ENCODE measurements around the gene ING1. TPM values are rescaled to one million over a fixed set of nuclear protein-coding genes. Genes with fewer than 3 reads are reported as not detected.
"Not testable (repeated sequence)": the region's sequence is repeated elsewhere in the genome, so short reads cannot be mapped to it uniquely, and the experiment has no call there.

ING1 gene
- total RNA-seq, 2 experiments from 2014 or later, result 16.0 to 21.3 TPM

DNA sequence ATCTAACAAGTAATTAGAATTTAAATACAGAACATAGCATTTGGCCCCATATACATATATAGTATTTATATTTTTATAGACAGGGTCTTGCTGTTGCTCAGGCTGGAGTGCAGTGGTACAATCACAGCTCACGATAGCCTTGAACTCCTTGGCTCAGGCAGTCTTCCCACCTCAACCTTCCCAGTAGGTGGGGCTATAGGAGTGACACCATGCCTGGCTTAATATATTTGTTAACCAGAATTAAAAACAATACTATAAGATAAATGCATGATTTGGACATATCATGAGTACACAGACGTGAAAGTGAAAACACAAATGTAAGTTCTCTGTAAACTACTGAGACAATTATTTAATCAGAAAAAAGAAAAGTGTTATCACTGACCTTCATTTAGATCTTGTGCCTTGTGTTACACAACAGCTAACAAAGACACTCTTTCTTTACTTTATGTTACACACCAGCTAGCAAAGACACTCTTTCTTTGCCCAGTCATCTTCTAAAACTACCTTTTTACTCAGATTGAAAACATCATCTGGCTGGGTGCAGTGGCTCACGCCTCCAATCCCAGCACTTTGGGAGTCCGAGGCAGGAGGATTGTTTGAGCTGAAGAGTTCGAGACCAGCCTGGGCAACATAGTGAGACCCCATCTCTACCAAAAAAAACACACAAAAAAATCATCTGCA, 30.2 kb upstream of the ING1 start:
- no peaks in the 10 kb centered on the region for H3K9me3 Mint-ChIP-seq
- ChIA-PET CTCF (interaction anchor here (0.5 to 1.7 kb wide), 5 partner anchors 10 to 1595 kb away, joined by 3 to 6 read pairs (median 5); no protein-coding TSS in a partner anchor), POLR2A (no interaction called here)
- DNase-seq, result peak; percentile 54
- peaks cover 33% of the 10 kb centered on the region for H3K36me3 Mint-ChIP-seq (ENCODE audit: low read depth)
- no peaks in the 10 kb centered on the region for H3K27me3 Mint-ChIP-seq
- H3K4me1 Mint-ChIP-seq, result no peaks in the 10 kb centered on the region
- H3K4me3 Mint-ChIP-seq, result no peak overlapping the region
- H3K27ac Mint-ChIP-seq, result no peak overlapping the region

DNA sequence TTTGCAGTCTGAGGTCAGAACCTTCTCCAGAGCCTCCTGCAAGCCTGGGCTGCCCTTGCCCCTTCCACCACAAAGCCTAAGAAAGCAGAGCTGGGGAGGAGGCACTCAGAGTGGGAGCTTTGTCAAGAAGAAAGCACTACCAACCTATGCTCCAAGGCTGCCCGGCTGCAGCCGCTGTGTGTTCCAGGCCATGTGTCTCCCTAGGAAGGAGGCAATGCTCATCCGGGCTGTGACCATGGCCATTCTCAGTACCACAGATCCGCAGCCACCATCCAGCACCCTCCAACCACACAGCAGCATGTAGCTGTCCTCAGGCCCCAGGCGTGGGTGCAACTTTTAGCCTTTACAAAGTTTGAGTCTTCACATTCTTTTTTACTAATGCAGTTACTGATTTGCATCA, 29.6 kb upstream of the ING1 start:
- no peaks in the 10 kb centered on the region for H3K4me1 Mint-ChIP-seq
- no peak overlapping the region for H3K4me3 Mint-ChIP-seq
- H3K27ac Mint-ChIP-seq, result no peak overlapping the region
- H3K36me3 Mint-ChIP-seq (ENCODE audit: low read depth), result peaks cover 27% of the 10 kb centered on the region
- DNase-seq, result no peak
- CTCF ChIA-PET, result interaction anchor here (0.5 to 1.7 kb wide), 3 partner anchors 21 to 1596 kb away, joined by 5 to 6 read pairs (median 5); no protein-coding TSS in a partner anchor
- POLR2A ChIA-PET, result no interaction called here
- H3K27me3 Mint-ChIP-seq, result no peaks in the 10 kb centered on the region
- H3K9me3 Mint-ChIP-seq, result no peaks in the 10 kb centered on the region

DNA sequence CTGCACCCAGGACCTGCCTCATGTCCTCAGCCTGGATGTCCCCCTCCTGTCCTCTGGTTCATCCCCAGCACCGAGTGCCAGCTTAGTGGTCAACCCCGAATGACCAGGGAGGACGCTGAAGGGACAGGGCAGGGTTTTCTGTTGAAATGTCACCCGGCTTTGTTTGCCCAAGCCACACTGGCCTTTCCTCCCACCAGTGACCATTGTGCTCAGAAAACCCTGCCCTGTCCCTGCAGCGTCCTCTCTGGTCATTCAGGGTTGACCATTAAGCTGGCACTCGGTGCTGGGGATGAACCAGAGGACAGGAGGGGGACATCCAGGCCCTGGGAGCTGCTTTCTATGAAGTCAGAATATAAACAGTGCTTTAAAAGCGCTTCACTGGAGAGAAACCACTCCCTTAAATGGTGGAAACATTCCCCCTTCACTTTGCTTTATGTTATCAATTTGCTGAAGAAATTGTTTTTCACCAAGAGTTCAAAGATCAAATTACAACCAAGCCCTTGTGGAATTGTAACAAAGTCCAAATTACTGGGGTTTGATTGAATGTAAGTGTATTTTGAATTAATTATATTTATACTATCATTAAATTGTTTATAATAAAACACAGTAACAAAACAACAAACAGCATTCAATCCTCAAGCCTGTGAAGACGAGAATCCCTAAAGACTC, 29.0 kb upstream of the ING1 start:
- no peak overlapping the region for H3K4me3 Mint-ChIP-seq

DNA sequence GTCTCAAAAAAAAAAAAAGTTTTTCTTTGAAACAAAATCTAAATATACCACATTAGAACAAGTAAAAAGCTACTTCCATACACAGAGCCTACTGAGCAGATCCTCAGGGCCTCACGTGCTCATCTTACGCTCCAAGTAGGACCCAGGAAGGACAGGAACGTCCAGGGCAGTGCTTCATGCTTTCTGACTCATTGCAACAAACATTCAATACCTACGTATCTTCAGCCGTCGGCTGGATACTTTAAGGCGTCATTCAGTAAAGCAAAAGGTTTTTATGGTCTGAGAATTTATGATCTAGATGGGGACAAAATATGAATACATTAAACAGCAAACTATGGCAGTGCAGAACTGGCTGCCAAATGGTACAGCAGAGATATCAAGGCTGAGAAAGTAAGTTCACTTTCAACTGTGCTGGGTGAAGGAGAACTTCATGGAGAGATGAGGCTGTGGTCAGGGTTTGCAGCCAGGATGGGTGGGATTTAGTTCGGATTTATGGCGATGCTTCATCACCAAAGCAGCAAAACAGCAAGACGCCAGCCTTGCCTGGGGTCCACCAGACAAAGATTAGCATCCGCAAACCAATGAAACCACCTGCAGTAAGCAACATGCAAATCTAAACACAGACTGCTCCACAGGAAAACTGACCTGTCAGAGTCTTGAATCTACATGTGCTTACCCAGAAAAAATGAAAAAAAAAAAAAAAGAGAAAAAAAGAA, 28.0 kb upstream of the ING1 start:
- no peaks in the 10 kb centered on the region for H3K9me3 Mint-ChIP-seq
- no peaks in the 10 kb centered on the region for H3K4me1 Mint-ChIP-seq
- H3K27ac Mint-ChIP-seq, result peak overlapping the region; percentile 25
- peaks cover 20% of the 10 kb centered on the region for H3K36me3 Mint-ChIP-seq (ENCODE audit: low read depth)
- H3K4me3 Mint-ChIP-seq, result no peak overlapping the region
- DNase-seq, result no peak
- ChIA-PET POLR2A (no interaction called here), CTCF (interaction anchor here (0.6 kb wide), 1 partner anchor 9 kb away, joined by 3 read pairs; no protein-coding TSS in a partner anchor)
- H3K27me3 Mint-ChIP-seq, result no peaks in the 10 kb centered on the region

More for the DNA sequence above, 29.0 kb upstream of the ING1 start:
- no peak overlapping the region for H3K27ac Mint-ChIP-seq
- H3K27me3 Mint-ChIP-seq, result no peaks in the 10 kb centered on the region
- POLR2A ChIA-PET, result no interaction called here
- peaks cover 24% of the 10 kb centered on the region for H3K36me3 Mint-ChIP-seq (ENCODE audit: low read depth)
- DNase-seq, result no peak
- no peaks in the 10 kb centered on the region for H3K9me3 Mint-ChIP-seq
- CTCF ChIA-PET, result interaction anchor here (1.5 to 1.7 kb wide), 2 partner anchors 20 to 32 kb away, joined by 5 read pairs; no protein-coding TSS in a partner anchor
- H3K4me1 Mint-ChIP-seq, result no peaks in the 10 kb centered on the region

DNA sequence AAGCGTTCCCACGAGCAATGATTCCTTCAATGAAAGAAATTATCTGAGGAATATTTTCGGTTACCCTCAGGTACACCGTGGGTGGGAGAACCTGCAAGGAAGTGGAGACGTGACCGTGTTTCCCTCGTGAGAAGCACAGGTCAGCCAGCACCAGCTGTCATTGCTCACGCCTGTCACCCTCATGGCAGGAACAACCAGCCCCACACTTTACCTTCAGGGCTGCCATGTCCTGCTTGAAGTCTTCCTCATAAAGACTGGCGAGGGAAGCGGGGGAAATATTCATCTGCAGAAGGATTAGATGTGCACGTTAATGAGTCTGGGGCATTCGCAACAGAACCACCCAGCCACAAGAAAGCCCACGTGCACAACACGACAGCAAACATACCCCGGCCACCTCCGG, 25.8 kb upstream of the ING1 start:
- H3K9me3 Mint-ChIP-seq, result no peaks in the 10 kb centered on the region
- H3K4me1 Mint-ChIP-seq, result no peaks in the 10 kb centered on the region
- no peak overlapping the region for H3K4me3 Mint-ChIP-seq
- no peak overlapping the region for H3K27ac Mint-ChIP-seq
- ChIA-PET POLR2A (no interaction called here), CTCF (no interaction called here)
- H3K36me3 Mint-ChIP-seq (ENCODE audit: low read depth), result peaks cover 11% of the 10 kb centered on the region
- H3K27me3 Mint-ChIP-seq, result no peaks in the 10 kb centered on the region
- no peak for DNase-seq

DNA sequence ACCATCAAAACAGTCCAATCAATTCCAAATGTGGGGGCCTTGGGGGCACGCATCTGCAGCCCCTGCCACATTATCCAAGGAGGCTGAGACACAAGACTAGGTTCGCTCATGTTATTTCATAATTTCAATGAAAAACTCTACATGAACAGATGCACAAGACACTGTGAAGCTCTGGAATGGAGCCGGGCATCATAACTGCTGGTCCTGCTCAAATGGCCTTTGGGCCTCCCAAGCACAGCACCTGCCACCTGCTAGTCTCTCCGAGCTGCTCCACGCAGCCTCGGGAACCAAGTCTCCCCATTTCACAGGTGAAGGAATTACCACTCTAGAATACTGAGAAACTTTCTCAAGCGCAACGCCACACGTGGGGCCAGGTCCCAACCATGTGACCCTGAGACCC, 24.5 kb upstream of the ING1 start:
- Mint-ChIP-seq H3K9me3 (no peaks in the 10 kb centered on the region), H3K4me3 (no peak overlapping the region), H3K4me1 (no peaks in the 10 kb centered on the region), H3K27ac (no peak overlapping the region), H3K27me3 (no peaks in the 10 kb centered on the region), H3K36me3 (ENCODE audit: low read depth) (peaks cover 13% of the 10 kb centered on the region)
- no peak for DNase-seq
- ChIA-PET POLR2A (interaction anchor here (0.6 kb wide), 1 partner anchor 66 kb away, joined by 3 read pairs; no protein-coding TSS in a partner anchor), CTCF (interaction anchor here (0.7 kb wide), 1 partner anchor 80 kb away, joined by 3 read pairs; no protein-coding TSS in a partner anchor)

DNA sequence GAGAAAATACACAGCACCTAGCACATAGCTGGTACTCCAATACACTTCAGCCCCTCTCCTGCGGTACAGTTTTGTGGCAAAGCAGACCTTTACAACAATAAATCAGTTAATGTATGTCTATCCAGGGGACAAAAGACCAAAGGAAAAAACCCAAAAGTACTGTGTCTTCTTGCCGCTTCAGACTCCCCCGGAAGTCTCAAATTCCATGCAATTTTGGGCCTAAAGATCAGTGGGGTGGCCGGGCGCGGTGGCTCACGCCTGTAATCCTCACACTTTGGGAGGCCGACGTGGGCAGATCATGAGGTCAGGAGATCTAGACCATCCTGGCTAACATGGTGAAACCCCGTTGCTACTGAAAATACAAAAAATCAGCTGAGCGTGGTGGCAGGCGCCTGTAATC, 23.8 kb upstream of the ING1 start:
- no peak overlapping the region for H3K27ac Mint-ChIP-seq
- no peaks in the 10 kb centered on the region for H3K9me3 Mint-ChIP-seq

DNA sequence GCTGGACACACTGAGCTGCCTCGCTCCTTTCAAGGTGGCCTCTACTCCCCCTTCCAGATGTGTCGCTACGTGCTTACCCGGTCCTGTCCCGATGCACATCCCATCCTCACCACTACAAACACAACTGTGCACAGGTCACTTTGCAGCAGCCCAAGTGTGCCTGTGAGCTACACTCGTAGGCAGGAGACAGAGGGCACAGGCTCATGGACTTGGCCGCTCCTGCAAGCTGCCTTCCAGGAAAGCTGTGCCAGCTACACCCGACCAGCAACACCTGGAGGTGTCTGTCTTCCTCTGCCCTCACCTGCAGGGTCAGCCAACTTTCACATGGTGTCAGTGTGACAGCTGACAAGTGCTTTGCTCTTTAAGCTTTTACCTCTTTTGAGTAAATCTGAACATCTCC, 23.0 kb upstream of the ING1 start:
- CTCF ChIA-PET, result interaction anchor here (0.8 to 0.9 kb wide), 2 partner anchors 13 to 46 kb away, joined by 3 to 4 read pairs; no protein-coding TSS in a partner anchor
- no peaks in the 10 kb centered on the region for H3K27me3 Mint-ChIP-seq
- no peak overlapping the region for H3K4me3 Mint-ChIP-seq
- H3K36me3 Mint-ChIP-seq (ENCODE audit: low read depth), result peaks cover 10% of the 10 kb centered on the region
- POLR2A ChIA-PET, result interaction anchor here (0.8 kb wide), 1 partner anchor 13 kb away, joined by 3 read pairs; no protein-coding TSS in a partner anchor
- no peak overlapping the region for H3K27ac Mint-ChIP-seq
- no peaks in the 10 kb centered on the region for H3K4me1 Mint-ChIP-seq
- DNase-seq, result no peak
- H3K9me3 Mint-ChIP-seq, result no peaks in the 10 kb centered on the region

More for the DNA sequence above, 23.8 kb upstream of the ING1 start:
- Mint-ChIP-seq H3K27me3 (no peaks in the 10 kb centered on the region), H3K4me1 (no peaks in the 10 kb centered on the region), H3K36me3 (ENCODE audit: low read depth) (peaks cover 13% of the 10 kb centered on the region), H3K4me3 (no peak overlapping the region)
- ChIA-PET POLR2A (interaction anchor here (0.6 kb wide), 1 partner anchor 65 kb away, joined by 3 read pairs; no protein-coding TSS in a partner anchor), CTCF (interaction anchor here (0.7 kb wide), 1 partner anchor 80 kb away, joined by 3 read pairs; no protein-coding TSS in a partner anchor)
- no peak for DNase-seq

DNA sequence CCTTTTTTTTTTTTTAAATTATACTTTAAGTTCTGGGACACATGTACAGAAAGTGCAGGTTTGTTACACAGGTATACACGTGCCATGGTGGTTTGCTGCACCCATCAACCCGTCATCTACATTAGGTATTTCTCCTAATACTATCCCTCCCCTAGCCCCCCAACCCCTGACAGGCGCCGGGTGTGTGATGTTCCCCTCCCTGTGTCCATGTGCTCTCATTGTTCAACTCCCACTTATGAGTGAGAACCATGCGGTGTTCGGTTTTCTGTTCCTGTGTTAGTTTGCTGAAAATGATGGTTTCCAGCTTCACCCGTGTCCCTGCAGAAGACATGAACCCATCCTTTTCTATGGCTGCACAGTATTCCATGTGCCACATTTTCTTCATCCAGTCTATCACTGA, 17.7 kb upstream of the ING1 start:
- H3K4me3 Mint-ChIP-seq, CTCF ChIA-PET, H3K27me3 Mint-ChIP-seq, H3K9me3 Mint-ChIP-seq, DNase-seq, POLR2A ChIA-PET, H3K27ac Mint-ChIP-seq: not testable (repeated sequence)
- Mint-ChIP-seq H3K4me1 (peaks cover 25% of the 10 kb centered on the region), H3K36me3 (ENCODE audit: low read depth) (peaks cover 32% of the 10 kb centered on the region)

DNA sequence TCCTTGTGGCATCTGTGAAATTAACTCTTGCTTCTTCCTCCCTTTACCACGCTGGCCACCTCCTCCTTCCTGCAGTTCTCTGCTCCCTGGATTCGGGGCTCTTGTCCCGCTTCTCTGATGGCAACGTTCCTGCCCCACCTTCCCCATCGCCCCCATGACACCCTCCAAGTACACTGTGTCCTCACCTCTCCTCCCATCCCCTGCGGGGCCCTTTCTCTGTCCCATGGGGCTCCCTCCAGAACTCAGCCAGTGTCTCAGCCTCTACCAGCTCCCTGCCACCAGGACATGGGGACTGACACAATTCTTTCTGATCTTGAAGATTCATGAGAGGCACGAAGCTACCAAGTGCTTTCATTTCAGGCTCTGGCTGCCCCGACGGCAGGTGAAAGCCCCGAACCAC, 16.7 kb upstream of the ING1 start:
- no peak for DNase-seq
- Mint-ChIP-seq H3K4me3 (no peak overlapping the region), H3K27me3 (no peaks in the 10 kb centered on the region), H3K9me3 (no peaks in the 10 kb centered on the region), H3K36me3 (ENCODE audit: low read depth) (peaks cover 37% of the 10 kb centered on the region), H3K27ac (no peak overlapping the region), H3K4me1 (peaks cover 28% of the 10 kb centered on the region)
- CTCF ChIA-PET, result no interaction called here
- POLR2A ChIA-PET, result no interaction called here

DNA sequence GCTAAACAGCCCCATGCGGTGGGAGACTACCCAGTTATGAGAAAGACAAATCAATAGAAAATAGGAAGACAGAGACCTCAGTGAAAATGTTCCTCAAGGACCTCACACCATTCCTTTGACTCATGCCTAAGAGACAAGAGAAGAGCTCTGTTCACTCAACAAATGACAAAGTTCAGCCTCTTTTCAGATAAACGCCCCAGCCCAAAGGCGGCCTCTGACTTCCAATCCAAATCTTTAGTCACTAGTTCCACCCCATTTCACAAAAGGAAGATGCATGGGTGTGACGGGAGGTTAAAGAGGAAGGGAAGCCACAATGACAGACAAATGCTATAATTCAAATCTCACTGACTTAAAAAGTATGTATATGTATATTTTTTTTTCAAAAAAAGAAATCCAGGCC, 15.7 kb upstream of the ING1 start:
- Mint-ChIP-seq H3K36me3 (ENCODE audit: low read depth) (peaks cover 37% of the 10 kb centered on the region), H3K27me3 (no peaks in the 10 kb centered on the region), H3K9me3 (no peaks in the 10 kb centered on the region), H3K27ac (no peak overlapping the region), H3K4me3 (no peak overlapping the region), H3K4me1 (peaks cover 34% of the 10 kb centered on the region)
- ChIA-PET POLR2A (interaction anchor here (0.7 kb wide), 1 partner anchor 184 kb away, joined by 5 read pairs; no protein-coding TSS in a partner anchor), CTCF (interaction anchor here (1.1 kb wide), 1 partner anchor 21 kb away, joined by 3 read pairs; no protein-coding TSS in a partner anchor)
- DNase-seq, result no peak

DNA sequence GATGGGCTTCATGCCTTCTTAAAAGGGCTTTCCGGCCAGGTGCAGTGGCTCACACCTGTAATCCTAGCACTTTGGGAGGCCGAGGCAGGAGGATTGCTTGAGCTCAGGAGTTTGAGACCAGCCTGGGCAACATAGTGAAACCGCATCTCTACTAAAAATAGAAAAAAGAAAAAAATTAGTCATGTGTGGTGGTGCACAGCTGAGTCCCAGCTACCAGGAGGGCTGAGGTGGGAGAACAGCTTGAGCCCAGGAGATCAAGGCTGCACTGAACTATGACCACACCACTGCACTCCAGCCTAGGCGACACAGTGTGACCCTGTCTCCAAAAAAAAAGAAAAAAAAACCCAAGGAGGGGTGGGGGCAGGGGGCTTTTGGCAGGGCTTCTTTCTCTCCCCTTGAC, 14.8 kb upstream of the ING1 start:
- H3K36me3 Mint-ChIP-seq (ENCODE audit: low read depth), result peaks cover 36% of the 10 kb centered on the region
- ChIA-PET CTCF (no interaction called here), POLR2A (no interaction called here)
- H3K4me1 Mint-ChIP-seq, result peaks cover 41% of the 10 kb centered on the region
- H3K4me3 Mint-ChIP-seq, result no peak overlapping the region
- H3K9me3 Mint-ChIP-seq, result no peaks in the 10 kb centered on the region
- no peaks in the 10 kb centered on the region for H3K27me3 Mint-ChIP-seq
- DNase-seq, result no peak
- H3K27ac Mint-ChIP-seq, result peak overlapping the region; percentile 19
